ENCODE measurements around the gene ZNF649.
A peak's percentile ranks its signal among the peaks of the same experiment; 100 is the strongest.
"Not testable (repeated sequence)": the region's sequence is repeated elsewhere in the genome, so short reads cannot be mapped to it uniquely, and the experiment has no call there.

Gene ZNF649

GRCh38 chr19:51916167-51916566 is 11.3 kb upstream of the ZNF649 start (continued):
- TF ChIP-seq ZFP69B (tag by site-specific recombination; IDR thresholded peaks at IDR 0.05): no peak
- TF ChIP-seq WT1 (tag by site-specific recombination; IDR thresholded peaks at IDR 0.05): no peak
- no peak for TF ChIP-seq KLF8 (tag by site-specific recombination; IDR thresholded peaks at IDR 0.05)
- no peak for TF ChIP-seq ZNF10 (tag by site-specific recombination; IDR thresholded peaks at IDR 0.05)

- no peaks in the 10 kb centered on the region for H3K36me3 ChIP-seq (ENCODE audit: control insufficient read depth in 2 of 2, insufficient read depth in 1 of 2, low read length in 2 of 2)
Measured at GRCh38 chr19:51915324-51915867, 10.6 kb upstream of the ZNF649 start.

GRCh38 chr19:51907981-51908380 is 3.2 kb upstream of the ZNF649 start:
- CTCF ChIA-PET; H3K36me3 ChIP-seq (ENCODE audit: control insufficient read depth in 2 of 2, insufficient read depth in 1 of 2, low read length in 2 of 2); H3K27ac ChIP-seq (ENCODE audit: extremely low read depth, low read depth, low read length); H3K4me3 ChIP-seq (ENCODE audit: low read depth, low read length); POLR2A ChIA-PET; H3K4me1 ChIP-seq (ENCODE audit: control insufficient read depth, insufficient read depth, low read length); H3K9me3 ChIP-seq (ENCODE audit: control insufficient read depth, insufficient read depth, low read depth, low read length): not testable (repeated sequence)

More at GRCh38 chr19:51915324-51915867, 10.6 kb upstream of the ZNF649 start:
- ChIA-PET POLR2A (no interaction called here), CTCF (no interaction called here)
- Histone ChIP-seq H3K9me3 (ENCODE audit: control insufficient read depth, insufficient read depth, low read depth, low read length) (no peaks in the 10 kb centered on the region), H3K4me3 (ENCODE audit: low read depth, low read length) (no peak overlapping the region), H3K4me1 (ENCODE audit: control insufficient read depth, insufficient read depth, low read length) (no peaks in the 10 kb centered on the region), H3K27ac (ENCODE audit: extremely low read depth, low read depth, low read length) (no peak overlapping the region)
- no peak for TF ChIP-seq ZNF404 (tag by site-specific recombination; IDR thresholded peaks at IDR 0.05)
- TF ChIP-seq SETDB1 (IDR thresholded peaks at IDR 0.05; ENCODE audit: insufficient read length, low read length): peak; percentile 95
- TF ChIP-seq TRIM28 (IDR thresholded peaks at IDR 0.05; ENCODE audit: borderline replicate concordance, low read length): peak; percentile 92; the same call in 1 of the 2 replicates
- TF ChIP-seq ZNF274 (IDR thresholded peaks at IDR 0.05; ENCODE audit: low read length): peak; percentile 25
- TF ChIP-seq ZNF274 (tag by site-specific recombination; IDR thresholded peaks at IDR 0.05; ENCODE audit: borderline replicate concordance): peak; percentile 90; the same call in 1 of the 2 replicates

- H3K4me1 ChIP-seq (ENCODE audit: control insufficient read depth, insufficient read depth, low read length); H3K4me3 ChIP-seq (ENCODE audit: low read depth, low read length); CTCF ChIA-PET; H3K27ac ChIP-seq (ENCODE audit: extremely low read depth, low read depth, low read length); H3K9me3 ChIP-seq (ENCODE audit: control insufficient read depth, insufficient read depth, low read depth, low read length); POLR2A ChIA-PET: not testable (repeated sequence)
- peaks cover 9 to 18% of the 10 kb centered on the region in 2 experiments; a peak in 2 of 3 replicates for H3K36me3 ChIP-seq (ENCODE audit: control insufficient read depth in 2 of 2, insufficient read depth in 1 of 2, low read length in 2 of 2)
Measured at GRCh38 chr19:51906108-51906507, 1.3 kb upstream of the ZNF649 start.

GRCh38 chr19:51905639-51906038 is 822 bp upstream of the ZNF649 start:
- H3K9me3 ChIP-seq (ENCODE audit: control insufficient read depth, insufficient read depth, low read depth, low read length); H3K4me1 ChIP-seq (ENCODE audit: control insufficient read depth, insufficient read depth, low read length); H3K27ac ChIP-seq (ENCODE audit: extremely low read depth, low read depth, low read length); CTCF ChIA-PET; POLR2A ChIA-PET; H3K4me3 ChIP-seq (ENCODE audit: low read depth, low read length): not testable (repeated sequence)
- H3K36me3 ChIP-seq (ENCODE audit: control insufficient read depth in 2 of 2, insufficient read depth in 1 of 2, low read length in 2 of 2): peaks cover 9 to 23% of the 10 kb centered on the region in 2 experiments; a peak in 2 of 3 replicates

GRCh38 chr19:51905206-51905605 is 389 bp upstream of the ZNF649 start:
- Histone ChIP-seq H3K27ac (ENCODE audit: extremely low read depth, low read depth, low read length) (no peak overlapping the region), H3K36me3 (ENCODE audit: control insufficient read depth in 2 of 2, insufficient read depth in 1 of 2, low read length in 2 of 2) (peaks cover 9 to 27% of the 10 kb centered on the region in 2 experiments; a peak in 2 of 3 replicates), H3K9me3 (ENCODE audit: control insufficient read depth, insufficient read depth, low read depth, low read length) (peaks cover 2% of the 10 kb centered on the region; the same call in 1 of the 2 replicates), H3K4me1 (ENCODE audit: control insufficient read depth, insufficient read depth, low read length) (no peaks in the 10 kb centered on the region), H3K4me3 (ENCODE audit: low read depth, low read length) (no peak overlapping the region)
- TF ChIP-seq ZNF549 (tag by site-specific recombination; IDR thresholded peaks at IDR 0.05) (peak; percentile 19; the same call in 1 of the 2 replicates), ZBTB10 (tag by site-specific recombination; IDR thresholded peaks at IDR 0.05) (no peak), ZNF645 (tag by site-specific recombination; IDR thresholded peaks at IDR 0.05) (no peak), KLF8 (tag by site-specific recombination; IDR thresholded peaks at IDR 0.05) (no peak), ZNF280D (tag by site-specific recombination; IDR thresholded peaks at IDR 0.05) (0 out of 2 replicates have a peak, but pooled peaks have one; percentile 4), KLF7 (tag by site-specific recombination; IDR thresholded peaks at IDR 0.05; ENCODE audit: borderline replicate concordance) (no peak), ZNF561 (tag by site-specific recombination; IDR thresholded peaks at IDR 0.05; ENCODE audit: borderline replicate concordance) (no peak)
- ChIA-PET CTCF (no interaction called here), POLR2A (no interaction called here)
